KMS-11 (cell line): ENCODE results near the gene HMGN5.

ENCODE experiments used
- H2AFZ ChIP-seq: fragments of 200-600 bp; sonication (generic); 2 replicates; pipeline ENCODE4 v1.6.1; 2016; ENCODE audit warnings: antibody characterized with exemption, mixed run types, low read depth
- H3K27ac ChIP-seq: fragments of 200-600 bp; sonication (generic); 2 replicates; pipeline ENCODE4 v1.6.1; 2016; ENCODE audit warnings: mild to moderate bottlenecking, mixed run types
- H3K27me3 ChIP-seq: fragments of 200-600 bp; sonication (generic); 2 replicates; pipeline ENCODE4 v1.6.1; 2017; ENCODE audit warnings: mild to moderate bottlenecking, low read depth, mixed run types, moderate library complexity; ENCODE audit not compliant: insufficient read depth
- H3K36me3 ChIP-seq: fragments of 200-600 bp; sonication (generic); 2 replicates; pipeline ENCODE4 v1.6.1; 2017; ENCODE audit warnings: mild to moderate bottlenecking, mixed run types; ENCODE audit not compliant: insufficient read depth
- H3K4me1 ChIP-seq: fragments of 200-600 bp; sonication (generic); 2 replicates; pipeline ENCODE4 v1.6.1; 2016; ENCODE audit warnings: mild to moderate bottlenecking, low read depth, mixed run types; ENCODE audit not compliant: poor library complexity, severe bottlenecking
- H3K4me2 ChIP-seq: fragments of 200-600 bp; sonication (generic); 2 replicates; pipeline ENCODE4 v1.7.0; 2016; ENCODE audit warnings: mild to moderate bottlenecking, mixed run types
- H3K4me3 ChIP-seq: fragments of 200-600 bp; sonication (generic); IDR thresholded peaks from 2 replicates; pipeline ENCODE4 v1.6.1; 2017; ENCODE audit warnings: low read depth, low read length, mixed read lengths; ENCODE audit not compliant: insufficient read depth
- H3K79me2 ChIP-seq: fragments of 200-600 bp; sonication (generic); 2 replicates; pipeline ENCODE4 v1.6.1; 2016; ENCODE audit warnings: low read depth, mixed run types; ENCODE audit not compliant: insufficient read depth
- H3K9ac ChIP-seq: fragments of 200-600 bp; sonication (generic); 2 replicates; pipeline ENCODE4 v1.6.1; 2016; ENCODE audit warnings: mild to moderate bottlenecking, mixed run types
- H4K20me1 ChIP-seq: fragments of 200-600 bp; sonication (generic); 2 replicates; pipeline ENCODE4 v1.6.1; 2016; ENCODE audit warnings: mild to moderate bottlenecking, mixed run types; ENCODE audit not compliant: insufficient read depth
- CTCF ChIP-seq: fragments of 200-600 bp; sonication (generic); conservative IDR thresholded peaks from 2 replicates; pipeline ENCODE4 v1.6.1; 2017; ENCODE audit warnings: low read depth, mild to moderate bottlenecking, antibody characterized with exemption, low read length, moderate library complexity, mixed read lengths

Gene HMGN5

GRCh38 chrX:81202943-81203342 lies 1.2 kb upstream of the HMGN5 start:
- Histone ChIP-seq H3K79me2 (no peaks in the 10 kb centered on the region), H3K27ac (peak overlapping the region; percentile 77; the same call in 1 of the 2 replicates), H3K27me3 (no peaks in the 10 kb centered on the region), H3K9ac (peak overlapping the region; percentile 81; the same call in 1 of the 2 replicates), H3K4me3 (no peak overlapping the region), H3K4me1 (peaks cover 20% of the 10 kb centered on the region), H3K4me2 (peak overlapping the region; percentile 91), H2AFZ (peak overlapping the region; percentile 95; the same call in 1 of the 2 replicates), H4K20me1 (no peaks in the 10 kb centered on the region), H3K36me3 (no peaks in the 10 kb centered on the region)
- no peak for TF ChIP-seq CTCF

GRCh38 chrX:81202456-81202819 lies 725 bp upstream of the HMGN5 start:
- Histone ChIP-seq H2AFZ (peak overlapping the region; percentile 95), H3K79me2 (no peaks in the 10 kb centered on the region), H3K27me3 (no peaks in the 10 kb centered on the region), H3K4me3 (no peak overlapping the region), H3K9ac (peak overlapping the region; percentile 81), H3K36me3 (no peaks in the 10 kb centered on the region), H3K4me1 (peaks cover 20% of the 10 kb centered on the region), H4K20me1 (no peaks in the 10 kb centered on the region), H3K27ac (peak overlapping the region; percentile 77), H3K4me2 (peak overlapping the region; percentile 91)
- no peak for TF ChIP-seq CTCF

- Histone ChIP-seq H3K27ac (peak overlapping the region; percentile 77), H3K9ac (peak overlapping the region; percentile 81), H3K36me3 (no peaks in the 10 kb centered on the region), H2AFZ (peak overlapping the region; percentile 95), H3K79me2 (no peaks in the 10 kb centered on the region), H3K4me2 (peak overlapping the region; percentile 91), H3K27me3 (no peaks in the 10 kb centered on the region), H3K4me1 (peaks cover 20% of the 10 kb centered on the region), H4K20me1 (no peaks in the 10 kb centered on the region), H3K4me3 (no peak overlapping the region)
- no peak for TF ChIP-seq CTCF
Measured at GRCh38 chrX:81201071-81201470, 642 bp downstream of the HMGN5 start.

- H3K79me2 ChIP-seq = no peaks in the 10 kb centered on the region
- H4K20me1 ChIP-seq = no peaks in the 10 kb centered on the region
- H3K27ac ChIP-seq = no peak overlapping the region
- no peaks in the 10 kb centered on the region for H3K4me1 ChIP-seq
- peak; percentile 69 for TF ChIP-seq CTCF
- H3K4me2 ChIP-seq = no peak overlapping the region
- no peaks in the 10 kb centered on the region for H3K27me3 ChIP-seq
- H3K9ac ChIP-seq = no peak overlapping the region
- no peaks in the 10 kb centered on the region for H3K36me3 ChIP-seq
- no peak overlapping the region for H3K4me3 ChIP-seq
- H2AFZ ChIP-seq = peak overlapping the region; percentile 38; the same call in 1 of the 2 replicates
Measured at GRCh38 chrX:81195712-81196111, 6.0 kb downstream of the HMGN5 start.

GRCh38 chrX:81195259-81195658 lies 6.5 kb downstream of the HMGN5 start:
- no peaks in the 10 kb centered on the region for H3K27me3 ChIP-seq
- no peak overlapping the region for H3K4me2 ChIP-seq
- H3K27ac ChIP-seq = no peak overlapping the region
- TF ChIP-seq CTCF = no peak
- no peaks in the 10 kb centered on the region for H3K4me1 ChIP-seq
- peak overlapping the region; percentile 38; the same call in 1 of the 2 replicates for H2AFZ ChIP-seq
- H3K36me3 ChIP-seq = no peaks in the 10 kb centered on the region
- no peaks in the 10 kb centered on the region for H3K79me2 ChIP-seq
- H4K20me1 ChIP-seq = no peaks in the 10 kb centered on the region
- no peak overlapping the region for H3K4me3 ChIP-seq
- no peak overlapping the region for H3K9ac ChIP-seq
